ENCODE data around the gene POLD2. TPM values are rescaled to one million over a fixed set of nuclear protein-coding genes. Genes with fewer than 3 reads are reported as not detected.

The POLD2 gene
- total and polyA plus RNA-seq, 2 of the 13 experiments (the other 11 are each of a cell fraction or from before 2014, with no cell fraction given), result 87.6 to 95.1 TPM

- TF ChIP-seq ARID5B (CRISPR knock-in tag; IDR thresholded peaks at IDR 0.05), result no peak; the same call in 1 of the 2 replicates
- no peak for TF ChIP-seq ZNF775 (CRISPR knock-in tag; IDR thresholded peaks at IDR 0.05; ENCODE audit: borderline replicate concordance)
- no peak for TF ChIP-seq EEA1 (CRISPR knock-in tag; IDR thresholded peaks at IDR 0.05; ENCODE audit: borderline replicate concordance)
- no peak for TF ChIP-seq SNAPC5 (CRISPR knock-in tag; IDR thresholded peaks at IDR 0.05; ENCODE audit: borderline replicate concordance)
- TF ChIP-seq ZNF746 (CRISPR knock-in tag; IDR thresholded peaks at IDR 0.05), result no peak
- TF ChIP-seq ZNF768 (CRISPR knock-in tag; IDR thresholded peaks at IDR 0.05), result 0 out of 2 replicates have a peak, but pooled peaks have one; percentile 16
- TF ChIP-seq ZNF317 (CRISPR knock-in tag; IDR thresholded peaks at IDR 0.05), result no peak
- peak; percentile 51 for TF ChIP-seq ETV5 (CRISPR knock-in tag; IDR thresholded peaks at IDR 0.05; ENCODE audit: borderline replicate concordance)
- TF ChIP-seq ZNF639 (CRISPR knock-in tag; conservative IDR thresholded peaks at IDR 0.05), result no peak
- no peak for TF ChIP-seq NR2F6 (IDR thresholded peaks at IDR 0.05)
- TF ChIP-seq NR2F6 (CRISPR knock-in tag; IDR thresholded peaks at IDR 0.05), result no peak; the same call in 1 of the 2 replicates
- no peak for TF ChIP-seq SATB2 (CRISPR knock-in tag; IDR thresholded peaks at IDR 0.05)
- TF ChIP-seq U2AF1 (optimal IDR thresholded peaks at IDR 0.05; ENCODE audit: low read depth, low read length), result no peak
- TF ChIP-seq GLI4 (CRISPR knock-in tag; IDR thresholded peaks at IDR 0.05; ENCODE audit: borderline replicate concordance), result no peak
- no peak for TF ChIP-seq ZNF580 (CRISPR knock-in tag; IDR thresholded peaks at IDR 0.05; ENCODE audit: borderline replicate concordance, low read depth)
- no peak for TF ChIP-seq ZNF552 (CRISPR knock-in tag; IDR thresholded peaks at IDR 0.05; ENCODE audit: borderline replicate concordance)
- no peak for TF ChIP-seq ZNF343 (CRISPR knock-in tag; IDR thresholded peaks at IDR 0.05)
- TF ChIP-seq HIVEP1 (CRISPR knock-in tag; IDR thresholded peaks at IDR 0.05), result 0 out of 2 replicates have a peak, but pooled peaks have one; percentile 25
- no peak for TF ChIP-seq GTF2F1 (IDR thresholded peaks at IDR 0.05; ENCODE audit: low read length)
- TF ChIP-seq AKAP8 (CRISPR knock-in tag; IDR thresholded peaks at IDR 0.05), result 0 out of 2 replicates have a peak, but pooled peaks have one; percentile 33
- no peak for TF ChIP-seq POGZ (CRISPR knock-in tag; IDR thresholded peaks at IDR 0.05)
- no peak for TF ChIP-seq GATAD1 (CRISPR knock-in tag; IDR thresholded peaks at IDR 0.05)
- no peak for TF ChIP-seq NKX3-1 (CRISPR knock-in tag; IDR thresholded peaks at IDR 0.05)
- TF ChIP-seq TOE1 (CRISPR knock-in tag; IDR thresholded peaks at IDR 0.05), result no peak
- TF ChIP-seq PLRG1 (conservative IDR thresholded peaks at IDR 0.05), result no peak
- TF ChIP-seq MIXL1 (CRISPR knock-in tag; IDR thresholded peaks at IDR 0.05), result no peak
- no peak for TF ChIP-seq HCFC1 (IDR thresholded peaks at IDR 0.05; ENCODE audit: low read depth, low read length)
- TF ChIP-seq ZNF543 (CRISPR knock-in tag; IDR thresholded peaks at IDR 0.05), result no peak
These were observed 35.2 kb downstream of the POLD2 start (continued) for GRCh38 chr7:44087911-44088838.
